Measurements from ENCODE around the gene CPED1.
"Not testable (repeated sequence)": the region's sequence is repeated elsewhere in the genome, so short reads cannot be mapped to it uniquely, and the experiment has no call there.

CPED1 gene

DNA sequence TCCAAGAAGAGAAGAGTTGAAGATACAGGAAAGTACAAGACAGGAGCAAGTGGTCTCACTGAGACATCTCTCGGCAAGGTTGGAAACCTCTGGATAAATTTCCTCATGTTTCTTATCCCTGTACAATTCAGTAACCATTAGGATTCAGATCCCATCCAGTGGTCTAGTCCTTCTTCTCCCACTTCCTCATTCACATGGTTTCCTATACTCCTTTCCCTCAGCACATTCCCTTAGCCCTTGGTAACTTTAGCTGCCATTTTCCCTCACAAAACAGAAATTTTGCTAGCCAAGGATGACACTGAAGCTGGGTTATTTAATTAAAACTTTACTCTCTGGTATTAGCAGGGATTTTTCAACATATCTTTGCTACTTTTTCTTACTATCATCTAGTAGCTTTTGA is 82.6 kb downstream of the CPED1 start:
- DNase-seq (ENCODE audit: low read depth in 2 of 2), result no peak

DNA sequence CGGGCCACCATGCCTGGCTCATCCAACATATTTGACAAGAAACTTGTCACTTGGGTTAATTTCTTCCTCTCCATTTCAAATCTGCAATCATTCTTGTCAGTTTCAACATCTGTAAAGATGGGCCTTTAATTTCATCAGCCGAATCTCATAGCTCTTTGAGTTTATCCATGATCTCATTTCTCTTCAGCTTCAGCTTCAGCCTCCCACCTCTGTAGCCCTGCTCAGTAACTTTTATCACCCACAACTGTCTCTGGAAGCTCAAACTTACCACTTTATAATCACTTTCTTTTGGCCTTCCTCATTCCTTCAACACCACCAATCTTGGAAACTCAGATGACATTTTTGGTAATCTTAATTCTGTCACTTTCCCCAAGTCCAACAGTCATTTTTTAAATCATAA is 83.2 kb downstream of the CPED1 start:
- DNase-seq (ENCODE audit: low read depth in 2 of 2), result no peak

DNA sequence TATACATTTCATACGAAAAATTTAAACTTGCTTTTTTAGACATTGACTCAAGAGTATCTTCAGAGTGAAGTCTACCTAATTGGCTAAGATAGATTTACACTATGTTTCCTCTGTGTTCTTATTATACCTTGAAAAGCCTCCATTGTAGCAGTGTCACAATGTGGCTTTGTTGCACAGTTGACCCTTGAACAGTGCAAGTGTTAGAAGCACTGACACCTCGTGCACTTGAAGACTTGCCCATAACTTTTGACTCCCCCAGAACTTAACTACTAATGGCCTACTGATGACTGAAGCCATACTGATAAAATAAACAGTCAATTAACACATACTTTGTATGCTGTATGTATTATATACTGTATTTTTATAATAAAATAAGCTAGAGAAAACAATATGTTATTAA is 84.3 kb downstream of the CPED1 start:
- DNase-seq (ENCODE audit: low read depth in 2 of 2), result no peak

DNA sequence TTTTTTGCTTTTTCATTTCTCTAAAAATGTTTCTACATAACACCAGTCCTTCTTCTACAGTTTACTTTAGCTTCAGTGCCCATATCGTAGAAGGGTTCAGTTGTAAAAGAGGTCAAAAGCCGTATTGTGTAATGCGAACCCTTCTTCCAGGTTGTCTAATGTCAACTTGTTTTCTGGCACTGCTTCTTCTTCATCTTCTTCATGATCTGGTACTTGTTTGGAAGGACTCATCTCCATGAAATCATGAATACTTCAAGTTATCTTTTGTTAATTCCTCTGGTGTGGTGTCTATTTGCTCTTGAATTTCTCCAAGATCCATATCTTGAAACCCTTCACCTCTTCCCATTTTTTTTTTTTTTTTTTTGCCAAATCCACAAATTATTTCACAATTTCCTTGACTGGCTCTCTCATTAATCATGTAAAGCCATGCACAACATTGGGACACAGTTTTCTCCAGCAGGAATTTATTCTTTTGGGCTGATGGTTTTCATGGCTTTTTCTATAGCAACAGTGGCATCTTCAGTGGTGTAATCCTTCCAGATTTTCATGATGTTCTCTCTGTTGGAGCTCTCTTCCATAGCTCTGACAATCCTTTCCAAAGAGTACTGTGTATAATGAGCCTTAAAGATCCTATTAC is 85.1 kb downstream of the CPED1 start:
- no peak for DNase-seq (ENCODE audit: low read depth in 2 of 2)

DNA sequence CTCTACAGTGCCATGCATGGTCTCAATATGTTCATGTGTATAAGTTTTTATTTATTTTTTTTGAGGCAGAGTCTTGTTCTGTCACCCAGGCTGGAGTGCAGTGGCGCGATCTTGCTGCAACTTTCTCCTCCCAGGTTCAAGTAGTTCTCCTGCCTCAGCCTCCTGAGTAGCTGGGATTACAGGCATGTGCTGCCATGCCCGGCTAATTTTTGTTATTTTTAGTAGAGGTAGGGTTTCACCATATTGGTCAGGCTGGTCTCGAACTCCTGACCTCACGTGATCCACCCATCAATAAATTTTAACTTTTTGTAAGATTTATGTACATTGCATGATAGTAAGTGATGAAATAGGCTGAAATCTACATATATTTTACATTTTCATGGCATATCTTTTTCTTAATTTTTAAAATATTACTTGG is 86.9 kb downstream of the CPED1 start:
- not testable (repeated sequence) for DNase-seq (ENCODE audit: low read depth in 2 of 2)

DNA sequence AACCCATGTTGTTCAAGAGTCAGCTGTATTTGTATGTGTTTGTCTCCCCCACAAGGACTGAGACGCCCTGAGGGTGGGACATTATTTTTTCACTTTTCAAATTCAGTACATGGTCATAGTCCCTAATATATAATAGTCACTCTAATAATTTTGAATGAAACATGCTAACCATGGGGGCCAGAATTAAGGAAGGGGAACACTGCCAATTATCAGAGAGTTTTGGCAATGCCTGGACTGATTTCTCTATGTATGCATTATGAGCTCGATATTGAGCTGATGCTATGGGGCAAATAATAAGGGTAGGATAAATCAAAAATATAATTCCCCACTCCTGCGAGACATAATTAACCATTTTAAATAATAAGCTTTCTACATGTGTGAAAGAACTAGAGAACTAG is 87.4 kb downstream of the CPED1 start:
- no peak for DNase-seq (ENCODE audit: low read depth in 2 of 2)

DNA sequence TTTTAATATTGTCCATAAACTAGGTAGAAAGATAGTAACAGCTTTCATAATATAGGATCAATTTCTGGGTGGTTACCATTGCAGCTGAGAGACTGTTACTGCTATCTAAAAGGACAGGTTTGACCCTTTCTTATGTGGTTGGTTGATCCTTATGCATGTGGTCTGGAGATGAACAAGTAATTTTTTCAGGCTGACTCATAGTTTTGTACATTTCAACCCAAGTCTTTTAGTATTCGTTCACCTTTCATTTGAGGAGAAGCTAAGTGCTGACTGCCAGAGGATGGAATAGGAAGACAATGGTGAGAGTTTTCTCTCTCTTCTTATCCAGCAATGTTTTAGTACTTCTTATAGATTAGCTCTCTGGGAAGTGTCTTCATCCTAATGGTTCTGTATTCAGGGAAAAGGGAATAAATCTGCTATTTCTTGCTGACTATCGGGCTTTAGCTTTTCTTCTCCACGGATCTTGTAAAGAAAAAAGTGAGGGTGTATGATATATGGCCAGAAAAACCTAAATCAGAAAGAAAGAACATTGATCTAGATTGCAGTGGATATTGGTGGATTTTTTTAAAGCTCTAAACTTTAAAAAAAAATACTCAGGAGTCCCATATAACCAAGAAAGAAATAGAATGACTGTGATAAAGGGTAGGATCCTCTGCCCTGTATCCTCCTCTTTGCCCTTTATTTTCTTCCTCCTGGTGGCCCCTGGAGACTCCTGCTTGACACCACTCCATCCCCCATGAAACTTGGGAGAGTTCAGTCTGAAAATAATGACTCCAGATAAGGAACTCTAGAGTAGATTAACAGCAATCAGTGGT is 88.0 kb downstream of the CPED1 start:
- no peak for DNase-seq (ENCODE audit: low read depth in 2 of 2)

DNA sequence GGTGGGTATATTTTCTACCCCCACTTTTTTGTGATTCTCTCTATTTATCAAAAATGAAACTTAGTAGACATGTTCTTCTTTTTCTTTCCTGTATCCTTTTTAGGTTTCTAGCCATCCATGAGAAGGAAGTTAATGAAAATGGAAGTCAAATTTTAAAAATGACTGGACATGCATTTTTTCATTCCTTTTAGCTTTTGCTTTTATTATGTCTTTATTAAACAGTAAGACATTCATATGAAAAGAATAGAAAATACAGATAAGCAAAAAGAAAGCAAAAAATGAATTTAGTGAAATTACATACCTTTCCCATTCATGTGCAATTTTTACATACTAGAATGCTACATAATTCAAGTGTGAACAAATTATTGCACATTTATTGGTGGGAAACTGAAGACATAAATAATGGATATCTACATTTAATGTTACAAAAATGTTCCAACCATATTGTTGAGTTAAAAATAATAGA is 88.7 kb downstream of the CPED1 start:
- DNase-seq (ENCODE audit: low read depth in 2 of 2), result no peak

DNA sequence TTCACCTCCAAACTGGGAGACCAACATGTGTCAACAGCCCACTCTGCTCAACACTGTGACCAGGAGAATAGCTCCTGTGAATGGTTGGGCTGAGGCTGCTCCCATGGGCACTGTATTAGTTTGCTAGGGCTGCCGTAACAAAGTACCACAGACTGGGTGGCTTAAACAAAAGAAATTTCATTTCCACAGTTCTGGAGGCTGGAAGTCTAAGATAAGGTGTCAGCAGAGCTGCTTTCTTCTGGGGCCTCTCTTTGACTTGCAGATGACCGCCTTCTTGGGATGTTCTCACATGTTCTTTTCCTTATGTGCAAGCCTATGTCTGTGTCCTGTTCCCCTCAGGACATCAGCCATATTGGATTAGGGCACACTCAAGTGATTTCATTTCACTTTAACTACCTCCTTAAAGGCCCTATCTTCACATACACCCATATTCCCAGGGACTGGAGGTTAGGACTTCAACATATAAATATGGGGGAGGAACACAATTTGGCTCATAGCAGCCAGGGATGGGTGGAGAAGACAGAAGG is 90.3 kb downstream of the CPED1 start:
- DNase-seq (ENCODE audit: low read depth in 2 of 2), result no peak

DNA sequence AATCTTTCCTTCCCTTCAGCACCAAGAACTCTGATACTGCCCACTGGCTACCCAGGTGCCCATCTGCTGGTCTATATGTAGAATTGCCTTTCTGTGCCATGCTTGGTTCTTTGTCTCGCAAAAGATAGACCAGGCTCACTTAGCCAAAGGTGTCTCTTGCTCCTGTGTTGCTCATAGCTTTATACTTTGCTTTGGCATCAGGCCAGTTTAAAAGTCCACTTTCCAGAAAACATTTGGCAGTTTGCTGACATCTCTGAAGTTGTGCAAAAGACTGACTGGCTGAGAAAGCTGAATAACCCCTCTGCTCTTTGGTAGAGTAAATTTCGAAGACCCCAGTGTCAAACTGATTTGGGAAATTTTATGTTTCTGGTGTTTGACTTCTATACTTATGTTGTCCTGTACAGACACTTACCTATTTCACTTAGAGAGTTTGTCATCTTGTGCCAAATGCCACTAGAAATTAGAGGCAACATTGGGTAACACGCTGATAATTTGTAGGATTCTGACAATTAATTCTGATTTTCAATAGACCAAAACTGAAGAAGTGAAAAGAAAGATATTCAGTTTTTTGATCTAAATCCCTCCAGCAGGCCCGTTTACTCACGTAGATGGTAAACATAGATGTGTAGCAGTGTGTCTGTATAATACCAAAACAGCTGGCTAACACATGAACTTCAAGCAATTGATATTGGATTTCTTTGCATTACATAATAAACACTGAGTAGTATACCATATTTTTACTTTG is 91.1 kb downstream of the CPED1 start:
- no peak for DNase-seq (ENCODE audit: low read depth in 2 of 2)

DNA sequence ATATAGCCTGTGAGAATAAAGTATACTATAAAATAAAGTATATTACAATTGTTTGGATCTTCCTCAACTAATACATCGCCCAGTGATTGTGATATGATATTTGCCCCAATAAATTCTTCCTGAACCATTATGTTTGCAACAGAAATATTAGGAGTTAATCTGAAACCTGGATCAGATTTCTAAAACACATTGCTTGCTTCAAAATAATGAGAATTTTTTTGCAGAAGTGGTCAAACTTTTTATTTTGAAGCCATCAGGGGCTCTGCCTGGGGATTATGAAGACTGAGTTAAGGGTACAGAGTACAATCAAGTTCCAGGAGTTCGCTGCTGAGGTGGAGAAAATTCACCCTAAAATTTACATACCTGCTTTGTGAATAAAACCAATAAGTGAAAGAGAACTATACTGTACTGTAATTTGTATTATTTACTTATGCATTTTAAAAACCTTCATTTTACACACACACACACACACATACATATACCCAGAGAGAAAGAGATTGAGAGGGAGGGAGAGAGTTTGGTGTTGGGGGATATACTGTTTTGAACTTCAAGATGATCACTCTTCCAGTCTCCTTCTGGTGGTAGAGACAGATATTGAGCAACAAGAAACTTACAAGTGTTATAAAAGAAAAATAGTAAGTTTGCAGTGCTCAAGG is 91.9 kb downstream of the CPED1 start:
- no peak for DNase-seq (ENCODE audit: low read depth in 2 of 2)

DNA sequence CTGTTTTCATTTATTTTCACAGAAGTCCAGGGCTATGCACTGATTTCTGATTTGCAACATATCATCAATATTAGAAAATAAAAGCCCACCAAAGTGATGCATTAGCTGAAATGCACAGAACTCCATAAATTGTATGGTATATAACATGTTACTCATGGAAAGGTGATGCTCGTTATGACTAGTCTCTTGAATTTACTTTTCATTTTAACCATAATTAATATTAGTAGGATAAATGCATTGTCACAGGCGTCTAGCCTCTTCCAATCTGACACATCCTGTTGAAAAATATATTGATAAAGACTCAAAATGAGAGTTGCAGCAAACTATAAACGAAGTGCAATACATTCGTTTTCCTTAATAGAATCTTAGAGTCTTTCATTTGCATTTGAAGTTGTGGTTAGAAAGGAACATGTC is 92.4 kb downstream of the CPED1 start:
- DNase-seq (ENCODE audit: low read depth in 2 of 2), result no peak

DNA sequence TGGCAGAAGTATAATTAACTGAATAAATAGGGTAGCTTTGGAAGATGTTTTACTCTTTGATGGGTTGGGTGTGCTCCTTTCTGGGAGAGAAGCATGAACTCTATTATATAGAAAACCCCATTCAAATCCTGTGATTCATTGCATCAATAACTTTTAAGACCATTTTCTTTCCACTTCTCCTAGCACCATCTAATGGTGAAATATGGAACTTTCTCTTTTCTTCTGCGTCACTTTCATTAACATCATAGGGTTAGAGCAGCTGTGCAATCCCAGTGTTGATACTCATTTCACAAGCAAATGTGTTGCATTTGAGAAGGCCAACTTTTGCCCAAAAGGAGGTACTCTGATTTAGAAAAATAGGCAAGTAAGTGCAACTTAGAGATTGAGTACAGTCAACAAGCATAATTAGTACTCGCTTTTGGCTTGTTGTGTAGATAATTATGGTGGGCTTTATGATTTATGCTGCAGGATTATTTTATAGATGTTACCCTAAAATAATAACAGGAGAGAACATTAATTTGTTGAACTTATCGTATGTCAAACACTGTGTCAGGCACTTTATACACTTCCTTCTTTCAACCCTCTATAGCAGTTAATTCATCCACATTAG is 92.9 kb downstream of the CPED1 start:
- DNase-seq (ENCODE audit: low read depth in 2 of 2), result no peak

DNA sequence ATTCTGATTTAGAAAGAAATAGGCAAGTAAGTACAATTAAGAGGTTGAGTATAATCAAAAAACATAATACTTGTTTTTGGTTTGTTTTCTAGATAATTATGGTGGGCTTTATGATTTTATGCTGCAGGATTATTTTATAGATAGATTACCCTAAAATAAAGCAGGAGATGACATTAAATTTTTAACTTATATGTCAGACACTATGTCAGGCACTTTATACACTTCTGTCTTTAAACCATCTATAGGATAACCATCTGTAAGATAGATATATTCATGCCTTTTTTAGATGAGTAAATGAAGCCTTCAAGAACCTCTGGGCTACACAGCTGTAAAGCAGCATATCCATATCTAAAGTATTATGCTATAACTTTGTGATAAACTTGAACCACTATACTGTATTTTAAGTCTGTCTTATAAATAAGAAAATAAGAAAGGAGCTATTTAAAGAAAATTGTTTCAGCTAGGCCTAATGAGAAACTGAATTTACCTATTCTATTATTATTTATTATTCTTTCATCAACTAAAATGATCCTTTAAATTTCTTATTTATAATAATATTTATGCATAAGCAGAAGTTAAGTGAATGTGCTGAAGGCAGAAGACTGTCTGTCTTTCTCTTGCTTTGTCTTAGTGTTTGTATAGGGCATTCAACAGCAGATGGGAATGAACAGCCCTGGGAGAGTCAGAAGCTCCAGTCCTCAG is 94.0 kb downstream of the CPED1 start:
- DNase-seq (ENCODE audit: low read depth in 2 of 2), result no peak

DNA sequence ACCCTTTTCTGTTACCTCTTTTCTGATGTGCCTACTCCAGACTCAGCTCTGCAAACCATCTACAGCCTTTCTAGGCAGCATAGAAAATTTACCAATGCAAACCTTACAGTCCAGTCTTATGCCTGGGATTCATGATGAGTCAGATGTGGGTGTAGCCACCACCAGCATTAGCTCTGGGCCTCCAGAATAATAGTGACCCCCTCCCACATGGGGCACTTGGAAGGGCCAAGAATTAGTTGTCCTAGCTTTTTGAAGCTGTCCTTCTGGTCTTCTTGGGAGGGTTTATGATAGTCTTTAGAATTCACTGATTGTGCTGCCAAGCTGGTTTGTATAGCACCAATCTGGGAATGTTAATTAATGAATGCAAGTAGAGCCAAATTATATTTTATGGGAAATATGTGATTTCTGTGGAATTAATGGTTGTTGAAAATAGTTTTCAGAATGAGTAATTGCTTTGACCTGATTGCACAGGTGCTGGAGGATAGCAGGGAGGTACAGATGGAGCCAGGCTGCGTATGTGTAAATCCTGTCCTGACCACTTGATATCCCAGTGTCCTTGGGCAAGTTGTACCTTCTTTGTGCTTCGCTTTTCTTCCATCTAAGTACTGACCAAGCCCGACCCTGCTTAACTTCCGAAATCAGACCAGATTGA is 94.8 kb downstream of the CPED1 start:
- DNase-seq (ENCODE audit: low read depth in 2 of 2), result no peak

DNA sequence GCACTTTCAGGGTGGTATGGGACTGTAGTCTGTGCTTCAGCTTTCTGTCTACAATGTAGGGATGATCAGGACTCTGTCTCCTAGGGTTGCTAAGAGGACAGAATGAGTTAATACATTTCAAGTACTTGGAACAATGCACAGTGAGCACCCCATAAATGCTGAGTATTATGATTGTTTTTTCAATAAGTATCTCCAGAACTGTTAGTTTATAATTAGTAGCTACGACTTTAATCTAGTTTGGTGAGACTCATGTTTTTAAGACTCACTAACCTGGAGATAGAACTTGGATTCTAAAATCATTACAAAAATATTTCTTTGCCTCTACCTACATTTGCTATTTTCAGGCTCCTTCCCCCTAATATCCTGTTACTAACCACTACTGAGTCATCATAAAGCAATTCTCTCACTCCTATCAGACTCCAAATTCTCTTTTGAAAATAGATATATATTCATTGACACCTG is 95.3 kb downstream of the CPED1 start:
- no peak for DNase-seq (ENCODE audit: low read depth in 2 of 2)

DNA sequence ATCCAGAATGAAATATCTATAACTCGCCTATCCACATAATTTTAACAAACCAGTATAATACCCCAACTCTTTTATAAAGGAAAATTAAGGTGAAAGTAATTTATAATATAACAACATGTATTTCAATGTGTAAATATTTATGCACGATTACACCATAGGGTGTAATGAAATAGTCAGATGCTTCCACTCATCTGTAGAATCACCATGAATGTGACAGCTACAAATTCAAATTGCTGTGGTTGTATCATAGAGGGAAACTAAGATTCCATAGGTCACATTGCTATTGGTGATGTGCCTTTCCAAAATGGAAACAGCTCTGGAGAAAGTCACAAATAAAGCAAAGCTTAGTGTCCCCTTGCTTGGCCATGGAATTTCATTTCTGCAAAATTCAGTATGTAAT is 95.7 kb downstream of the CPED1 start:
- no peak for DNase-seq (ENCODE audit: low read depth in 2 of 2)

DNA sequence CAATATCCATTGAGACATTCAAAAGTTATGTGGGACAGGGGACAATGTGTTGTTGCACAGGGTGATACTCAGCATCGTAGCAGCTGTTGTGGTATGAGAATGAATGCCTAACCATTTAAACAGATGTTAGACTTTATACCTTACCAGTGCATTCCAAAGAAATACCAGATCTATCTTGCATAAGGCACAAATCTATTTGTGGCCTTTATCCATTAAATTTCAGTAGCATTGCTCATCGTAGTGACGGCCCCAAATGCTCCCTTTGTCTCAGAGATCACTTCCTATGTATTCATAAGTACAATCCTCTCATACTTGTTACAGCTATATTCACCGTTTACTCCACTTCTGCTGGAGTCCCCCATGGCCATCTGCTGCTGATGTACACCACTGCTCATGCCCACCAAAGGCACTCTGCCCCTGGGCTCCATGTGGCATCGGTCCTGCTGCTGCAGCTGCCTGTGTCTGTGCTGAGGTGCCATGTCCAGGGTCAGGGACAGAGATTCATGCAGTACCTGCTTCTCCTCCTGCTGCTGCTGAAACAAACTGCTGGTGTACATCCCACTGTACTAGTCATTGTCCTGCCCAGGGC is 96.3 kb downstream of the CPED1 start:
- DNase-seq (ENCODE audit: low read depth in 2 of 2), result no peak

DNA sequence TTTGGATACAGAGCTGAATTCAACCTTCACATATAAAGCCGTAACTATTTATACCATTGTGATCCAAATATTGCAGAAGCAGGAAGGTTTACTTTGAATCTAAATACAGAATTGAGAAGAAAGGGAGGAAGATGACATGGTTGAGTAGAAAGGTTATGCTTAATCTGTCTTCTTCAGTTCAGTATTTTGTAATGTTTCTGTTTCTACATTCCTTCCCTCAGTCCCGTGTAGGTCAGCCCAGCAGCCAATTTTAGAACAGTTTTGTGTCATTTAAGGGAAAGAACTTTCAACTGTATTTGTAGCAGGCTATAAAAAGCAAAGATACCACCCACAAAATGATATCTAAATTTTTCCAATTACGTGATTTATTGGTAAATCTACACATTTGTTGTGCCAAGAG is 97.4 kb downstream of the CPED1 start:
- no peak for DNase-seq (ENCODE audit: low read depth in 2 of 2)

DNA sequence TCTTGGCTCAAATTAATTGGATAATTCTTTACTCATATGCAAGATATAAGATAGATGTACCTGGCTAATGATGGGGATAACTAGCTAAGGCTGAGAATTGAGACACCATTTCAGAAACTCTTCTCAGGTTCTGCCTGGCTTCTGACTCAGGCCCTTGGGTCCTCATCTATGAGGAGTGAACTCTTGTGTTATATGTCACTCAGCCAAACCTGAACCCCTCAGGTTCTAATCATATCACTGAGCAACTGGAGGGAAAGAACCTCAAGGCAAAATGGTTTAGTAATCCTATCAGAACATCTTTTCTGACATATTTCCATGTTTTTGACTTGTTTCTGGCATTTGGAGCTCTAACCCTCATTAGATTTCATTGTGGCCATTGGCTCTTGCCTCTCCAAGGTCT is 100.4 kb downstream of the CPED1 start:
- DNase-seq (ENCODE audit: low read depth in 2 of 2), result no peak
